Activated CD8-positive, alpha-beta memory T cell treated with anti-CD3 and anti-CD28 coated beads for 4 hours (primary cell): ENCODE measurements around the gene ATXN1.

Experiments
- DNase-seq, 2 donors: peaks; one replicate each; pipeline ENCODE4 v3.0.0-alpha.2; 2020; ENCODE audit warnings: low read depth in 2 of 2

Gene ATXN1

DNA sequence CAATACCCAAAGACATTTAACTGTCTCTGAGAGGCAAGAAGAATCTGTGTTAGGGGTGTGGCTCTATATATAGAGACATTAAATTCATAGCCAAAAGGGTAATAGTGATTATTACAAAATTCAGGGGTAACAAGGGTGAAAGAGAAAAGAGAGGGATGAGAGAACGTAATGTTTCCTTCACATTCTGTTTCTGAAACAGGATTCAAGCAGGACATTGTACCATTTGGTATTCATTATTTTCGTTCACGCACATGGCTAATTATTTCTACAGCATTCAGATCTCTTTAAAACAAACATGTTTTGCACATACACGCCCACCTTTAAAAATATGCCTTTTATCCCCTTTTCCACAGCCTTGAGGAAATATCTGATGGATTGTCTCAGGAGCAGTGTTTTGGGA is 400.1 kb downstream of the ATXN1 start:
- no peak for DNase-seq

DNA sequence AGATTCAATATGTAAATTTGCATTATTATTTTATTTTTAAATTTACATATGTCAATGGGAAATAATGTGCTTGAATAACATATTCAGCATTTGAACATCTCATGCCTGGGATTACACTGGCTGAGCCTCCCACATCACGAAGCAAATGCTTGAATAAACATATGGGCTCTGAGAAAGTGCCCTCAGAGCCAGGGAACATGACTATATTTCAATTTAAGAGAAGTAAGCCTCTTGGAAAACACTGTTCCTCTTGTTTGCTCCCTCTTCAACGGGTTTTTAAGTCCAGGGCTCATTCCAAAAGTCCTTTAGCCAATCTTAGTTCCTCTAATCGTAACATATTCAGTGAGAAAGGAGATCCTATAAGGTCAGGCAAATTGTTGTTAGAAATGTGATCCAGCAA is 400.9 kb downstream of the ATXN1 start:
- DNase-seq: no peak

DNA sequence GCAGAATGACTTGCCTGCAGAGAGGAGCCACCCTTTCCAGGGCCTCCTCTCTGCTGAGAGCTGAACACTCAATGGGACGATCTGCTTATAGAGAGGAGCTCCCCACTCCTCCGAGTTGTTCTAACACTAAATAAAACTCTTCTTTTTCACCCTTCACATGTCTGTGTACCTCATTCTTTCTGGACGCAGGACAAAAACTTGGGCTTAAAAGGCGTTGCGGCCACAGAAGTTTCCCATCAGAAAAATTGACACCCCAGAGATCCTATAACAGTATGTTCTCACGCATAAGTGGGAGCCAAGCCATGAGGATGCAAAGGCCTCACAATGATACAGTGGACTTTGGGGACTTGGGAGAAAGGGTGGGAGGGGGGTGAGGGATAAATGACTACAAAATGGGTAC is 401.7 kb downstream of the ATXN1 start:
- DNase-seq: no peak

- no peak for DNase-seq
These were observed 402.6 kb downstream of the ATXN1 start for GRCh38 chr6:16358531-16359138.

GRCh38 chr6:16355699-16356446 is 405.4 kb downstream of the ATXN1 start:
- no peak for DNase-seq

DNA sequence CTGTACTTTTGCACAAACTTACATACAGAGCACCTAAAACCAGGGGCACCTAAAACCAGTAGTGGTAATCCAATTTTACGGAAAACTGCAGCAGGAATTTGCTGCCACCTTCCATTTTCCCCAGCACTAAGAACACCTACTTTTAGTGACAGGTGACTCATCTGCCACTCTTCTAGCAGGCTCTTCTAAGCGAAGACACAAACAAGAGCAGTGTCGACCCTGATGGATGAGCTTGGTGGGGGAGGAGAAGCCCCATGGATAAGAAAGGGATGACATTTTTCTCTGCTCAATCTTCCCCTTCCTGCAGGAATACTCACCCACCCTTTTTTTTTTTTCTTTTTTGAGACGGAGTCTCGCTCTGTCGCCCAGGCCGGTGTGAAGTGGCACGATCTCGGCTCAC is 406.0 kb downstream of the ATXN1 start:
- no peak for DNase-seq

DNA sequence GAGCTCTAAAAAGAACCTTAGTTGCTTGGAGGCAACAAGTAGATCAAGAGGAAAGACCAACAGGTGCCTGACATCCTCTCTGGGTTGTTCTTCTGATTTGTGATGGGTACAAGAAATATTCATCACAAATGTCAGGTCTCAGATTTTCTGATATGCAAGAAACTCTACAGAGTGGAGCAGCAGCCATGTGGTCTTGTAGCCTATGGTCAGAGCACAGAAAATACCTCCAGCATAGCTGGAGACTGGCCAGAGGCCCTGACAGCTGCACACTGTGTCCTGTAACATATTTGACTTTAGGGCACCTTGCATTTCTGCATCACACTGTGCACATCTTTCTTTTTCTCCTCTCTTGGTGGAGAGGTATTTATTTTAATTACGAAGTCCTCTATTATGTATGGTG is 406.6 kb downstream of the ATXN1 start:
- DNase-seq: no peak

DNA sequence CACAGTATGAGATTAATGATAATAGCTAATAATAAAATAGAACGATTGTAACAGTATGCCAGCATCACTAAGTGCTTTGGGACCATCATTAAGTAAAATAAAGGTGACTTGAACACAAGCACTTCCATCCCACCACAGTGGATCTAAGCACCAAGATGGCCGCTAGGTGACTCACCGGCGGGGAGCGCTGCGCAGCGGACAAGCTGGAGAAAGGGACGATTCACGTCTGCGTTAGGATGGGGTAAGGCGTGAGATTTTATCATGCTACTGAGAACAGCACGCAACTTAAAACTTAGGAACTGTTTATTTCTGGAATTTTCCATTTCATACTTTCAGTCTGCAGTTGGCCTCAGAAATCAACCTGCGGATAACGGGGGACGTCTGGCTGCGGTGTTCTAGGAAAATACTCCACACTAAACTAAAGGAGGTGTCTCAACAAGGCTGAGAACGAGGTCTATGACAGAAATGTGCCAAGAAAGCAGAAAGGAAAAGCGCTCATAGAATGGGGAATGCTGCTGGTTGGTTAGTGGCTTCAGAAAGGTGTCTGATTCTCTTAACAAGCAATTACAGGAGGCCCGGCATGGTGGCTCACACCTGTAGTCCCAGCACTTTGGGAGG is 408.3 kb downstream of the ATXN1 start:
- DNase-seq: no peak

- DNase-seq: no peak
These were observed 409.0 kb downstream of the ATXN1 start for GRCh38 chr6:16352258-16352635.

DNA sequence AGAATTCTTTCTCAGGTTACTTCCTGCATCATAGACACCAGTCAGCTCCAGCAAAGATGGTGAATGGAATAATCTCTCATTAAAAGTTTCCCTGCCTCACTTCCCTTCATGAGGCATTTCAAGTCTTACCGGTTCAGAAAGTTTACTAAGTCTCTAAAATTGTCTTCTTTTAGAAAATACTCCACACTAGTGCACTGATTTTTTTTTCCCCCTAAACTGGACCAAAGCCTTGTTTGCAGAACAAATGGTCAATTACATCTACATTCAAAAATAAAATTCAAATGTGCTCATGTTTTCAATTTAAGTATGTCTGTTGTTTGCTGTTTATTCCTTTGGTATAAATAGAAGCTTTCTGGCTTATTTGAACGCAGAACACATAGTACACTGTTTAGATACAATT is 411.7 kb downstream of the ATXN1 start:
- no peak for DNase-seq

GRCh38 chr6:16346831-16347230 is 414.4 kb downstream of the ATXN1 start:
- DNase-seq: no peak

- DNase-seq: no peak
These were observed 415.6 kb downstream of the ATXN1 start for GRCh38 chr6:16345449-16346330.

DNA sequence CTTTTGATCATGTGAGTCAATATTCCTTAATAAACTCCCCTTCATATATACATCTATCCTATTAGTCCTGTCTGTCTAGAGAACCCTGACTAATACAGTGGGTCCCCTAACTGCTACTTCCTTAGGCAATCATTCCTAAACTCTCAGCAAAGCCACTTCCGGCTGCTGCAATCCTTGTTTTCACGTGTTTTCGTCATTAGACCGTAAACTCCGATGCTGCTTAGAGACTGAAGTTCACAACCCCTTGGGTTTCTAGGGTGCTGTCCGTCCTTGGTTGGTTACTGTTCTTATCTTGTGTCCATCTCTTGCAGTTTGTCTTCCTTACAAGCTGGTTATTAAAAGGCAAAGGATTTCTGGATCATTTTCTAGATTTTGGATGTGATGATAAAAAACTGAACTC is 416.5 kb downstream of the ATXN1 start:
- no peak for DNase-seq

DNA sequence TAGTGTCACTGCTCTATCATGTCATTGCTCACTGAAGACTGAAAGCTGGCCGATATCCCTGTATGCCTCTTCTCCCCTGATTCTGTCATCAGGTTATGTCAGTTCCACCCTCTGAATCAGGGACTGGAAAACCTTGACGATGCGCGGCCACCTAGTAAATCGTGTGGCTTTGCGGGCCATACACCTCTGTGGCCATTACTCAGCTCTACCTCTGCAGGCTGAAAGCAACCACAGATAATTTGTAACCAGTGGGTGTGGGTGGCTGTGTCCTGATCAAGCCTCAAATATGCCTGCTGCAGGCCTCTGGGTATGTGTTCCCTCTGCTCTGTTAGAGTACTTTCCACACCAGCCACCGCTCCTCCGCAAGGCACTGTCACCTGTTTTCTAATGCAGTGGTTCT is 417.7 kb downstream of the ATXN1 start:
- DNase-seq: no peak

DNA sequence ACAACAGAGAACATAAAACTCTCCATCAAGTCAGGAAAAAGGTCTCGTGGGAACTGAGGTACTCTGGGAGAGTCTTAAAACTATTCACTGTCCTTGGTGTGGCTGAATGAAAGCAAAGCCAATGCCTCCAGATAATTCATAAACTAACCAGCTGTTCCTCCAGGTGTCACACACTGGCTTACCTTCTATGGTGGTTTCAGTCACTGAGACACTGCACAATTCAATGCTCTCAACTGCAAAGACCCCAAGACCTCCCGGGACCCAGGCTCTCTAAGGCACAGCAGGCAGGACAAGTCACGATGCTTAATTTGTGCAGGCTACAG is 422.0 kb downstream of the ATXN1 start:
- DNase-seq: no peak

DNA sequence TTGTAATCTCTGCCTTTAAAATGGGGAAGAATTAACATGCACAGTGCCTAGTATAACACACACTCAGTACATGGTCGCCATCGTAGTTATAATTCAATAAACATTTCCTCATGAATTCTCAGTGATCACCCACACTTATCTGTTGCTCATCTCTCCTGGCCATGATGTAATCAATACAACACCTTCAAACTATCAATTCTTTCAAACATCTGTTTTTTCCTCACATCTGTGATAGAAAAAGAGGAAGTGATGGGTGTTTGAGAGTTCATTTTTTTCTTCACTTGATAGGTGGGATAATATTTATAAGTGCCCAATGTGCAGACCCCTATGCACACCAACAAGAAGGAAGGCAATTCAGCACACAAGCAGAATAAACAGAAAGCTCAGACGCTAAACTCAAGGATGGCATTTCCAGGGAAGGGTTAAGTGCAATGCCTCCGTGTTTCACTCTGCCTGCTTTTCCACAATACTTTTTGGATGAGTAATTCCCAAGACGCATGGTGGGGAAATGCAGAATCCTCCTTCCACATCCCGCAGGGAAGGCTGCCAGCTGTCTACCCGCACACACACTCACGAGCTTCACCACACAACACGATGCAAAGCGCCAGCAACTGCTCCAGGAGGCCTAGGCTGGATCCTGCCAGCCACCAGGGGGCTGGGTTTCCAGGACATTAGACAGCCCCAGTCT is 422.5 kb downstream of the ATXN1 start:
- DNase-seq: no peak

DNA sequence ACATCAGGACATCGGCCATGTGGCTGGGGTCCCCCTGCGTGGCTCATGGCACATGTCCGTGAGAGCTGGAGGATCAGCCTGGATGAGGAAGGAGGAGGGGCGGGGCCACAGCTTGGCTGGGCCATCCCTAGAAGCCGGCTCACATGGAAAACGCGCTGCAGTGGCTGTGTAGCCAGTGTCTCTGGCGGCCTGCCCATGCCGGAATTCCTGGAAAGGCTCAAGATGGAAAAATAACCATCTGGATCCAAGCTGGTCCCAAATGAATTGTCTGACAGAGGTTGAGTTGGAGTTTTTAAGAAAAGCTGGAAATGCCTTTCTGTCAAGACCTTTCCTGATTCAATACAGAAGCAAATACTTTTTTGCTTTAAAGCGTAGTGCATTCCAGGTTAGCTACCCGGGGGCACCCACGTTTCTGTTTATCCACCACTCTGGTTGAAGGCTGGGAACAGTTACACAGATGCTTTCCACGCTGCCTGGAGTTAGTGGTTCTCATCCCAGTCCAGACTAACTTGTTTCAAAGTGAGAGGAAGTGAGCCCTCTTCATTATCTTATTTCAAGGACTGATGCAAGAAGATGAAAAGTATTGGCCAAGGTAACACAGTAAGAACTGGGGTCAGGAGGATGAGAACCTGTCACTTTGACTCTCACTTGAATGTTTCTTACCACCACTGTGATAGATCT is 423.8 kb downstream of the ATXN1 start:
- DNase-seq: no peak

DNA sequence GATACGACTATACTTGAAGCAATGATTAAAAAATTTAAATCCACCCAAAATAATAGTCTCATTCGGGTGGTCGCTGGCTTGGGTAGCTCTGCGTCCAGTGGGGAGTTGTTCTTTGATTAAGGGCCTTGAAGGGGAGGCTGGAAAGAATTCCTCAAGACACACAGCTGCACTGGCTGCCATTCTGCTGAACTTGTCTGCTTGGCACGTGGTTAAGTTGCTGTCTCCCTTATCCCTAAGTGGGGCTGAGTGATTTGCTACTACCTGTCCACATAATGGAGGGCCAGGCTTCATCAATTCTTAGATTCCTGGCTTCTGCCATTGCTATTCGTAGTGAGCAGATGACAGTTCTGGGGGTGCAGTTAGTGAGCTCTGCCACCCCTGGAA is 424.4 kb downstream of the ATXN1 start:
- DNase-seq: no peak

- DNase-seq: no peak
These were observed 425.0 kb downstream of the ATXN1 start for GRCh38 chr6:16336056-16336818.

DNA sequence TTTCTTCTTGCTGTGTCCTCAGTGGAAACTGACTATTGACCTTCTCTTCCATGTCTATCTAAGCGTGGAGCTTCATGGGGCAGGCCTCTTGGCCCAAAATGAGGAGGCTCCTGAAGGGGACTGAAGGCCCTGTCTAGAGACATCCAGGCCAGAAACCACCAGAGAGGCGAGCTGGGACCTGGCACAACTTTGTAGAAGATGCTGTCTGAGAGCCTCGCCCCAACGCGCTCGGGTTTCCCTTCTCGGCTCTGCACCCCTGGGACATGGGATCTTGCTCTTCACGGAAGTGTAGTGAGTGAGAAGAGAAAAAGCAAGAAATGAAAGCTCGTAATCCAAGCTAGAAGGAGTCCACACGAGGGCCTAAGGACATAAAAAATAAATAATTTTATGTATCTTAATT is 426.1 kb downstream of the ATXN1 start:
- no peak for DNase-seq

DNA sequence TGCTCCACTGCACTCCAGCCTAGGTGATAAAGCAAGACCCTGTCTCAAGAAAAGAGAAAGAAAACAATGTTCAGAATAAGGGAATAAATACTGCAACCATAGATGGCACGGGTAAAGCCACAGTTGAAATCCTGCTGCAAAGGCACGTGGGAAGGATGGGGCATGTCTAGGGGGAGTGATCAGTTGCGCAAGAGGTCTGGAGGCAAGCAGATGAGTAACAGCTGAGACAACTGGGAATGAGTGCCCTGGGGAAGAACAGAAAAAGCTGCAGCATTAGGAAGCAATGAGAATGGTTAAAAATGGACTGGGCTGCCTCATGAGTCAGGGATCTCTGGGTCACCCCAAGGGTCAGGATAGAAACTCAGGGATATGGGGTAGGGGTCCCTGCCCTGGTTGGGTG is 426.6 kb downstream of the ATXN1 start:
- no peak for DNase-seq
